HT-29 (cell line): ENCODE results near the gene BASP1. TPM values are rescaled to one million over a fixed set of nuclear protein-coding genes. Genes with fewer than 3 reads are reported as not detected.

Experiments
- DNase-seq: peaks from one replicate; pipeline ENCODE4 v3.0.0-alpha.2; 2015; ENCODE audit warnings: low spot score
- total RNA-seq: library from RNA; depleted of rRNA; stranded (reverse); fragments of >200 nt; shearing (Covaris generic); gene quantifications from 2 replicates; pipeline ENCODE4 v1.2.3, GENCODE V29; 2014; rRNA removed

The BASP1 gene
- not detected in 2 replicates for total RNA-seq

GRCh38 chr5:17217493-17218352 lies at the start of gene BASP1:
Gene BASP1 (plus strand): TSS chr5:17217631. CDS start chr5:17275217, 57,586 bp downstream.
- no peak for DNase-seq

GRCh38 chr5:17169507-17169906 lies 47.9 kb upstream of the BASP1 start:
- no peak for DNase-seq

- no peak for DNase-seq
Observed at GRCh38 chr5:17172791-17173190, 44.6 kb upstream of the BASP1 start.

GRCh38 chr5:17174965-17175364 lies 42.5 kb upstream of the BASP1 start:
- DNase-seq, result no peak

GRCh38 chr5:17177501-17178372 lies 39.7 kb upstream of the BASP1 start:
- DNase-seq, result no peak

GRCh38 chr5:17178373-17178675 lies 39.1 kb upstream of the BASP1 start:
- DNase-seq, result no peak

GRCh38 chr5:17180330-17180843 lies 37.0 kb upstream of the BASP1 start:
- DNase-seq, result no peak

GRCh38 chr5:17180864-17181723 lies 36.3 kb upstream of the BASP1 start:
- no peak for DNase-seq

- DNase-seq, result no peak
Observed at GRCh38 chr5:17182494-17182893, 34.9 kb upstream of the BASP1 start.

GRCh38 chr5:17182981-17183380 lies 34.5 kb upstream of the BASP1 start:
- no peak for DNase-seq

GRCh38 chr5:17183831-17184230 lies 33.6 kb upstream of the BASP1 start:
- no peak for DNase-seq

GRCh38 chr5:17184588-17184987 lies 32.8 kb upstream of the BASP1 start:
- DNase-seq, result no peak

GRCh38 chr5:17185349-17185748 lies 32.1 kb upstream of the BASP1 start:
- DNase-seq, result no peak

- no peak for DNase-seq
Observed at GRCh38 chr5:17185773-17186172, 31.7 kb upstream of the BASP1 start.

GRCh38 chr5:17186256-17186655 lies 31.2 kb upstream of the BASP1 start:
- no peak for DNase-seq

- DNase-seq, result no peak
Observed at GRCh38 chr5:17187011-17187785, 30.2 kb upstream of the BASP1 start.

GRCh38 chr5:17187786-17188170 lies 29.7 kb upstream of the BASP1 start:
- no peak for DNase-seq

- peak; percentile 97 for DNase-seq
Observed at GRCh38 chr5:17189381-17190036, 27.9 kb upstream of the BASP1 start.

- DNase-seq, result peak; percentile 87
Observed at GRCh38 chr5:17190242-17190778, 27.1 kb upstream of the BASP1 start.
